Measurements from ENCODE around the gene FSTL4.

The FSTL4 gene

DNA sequence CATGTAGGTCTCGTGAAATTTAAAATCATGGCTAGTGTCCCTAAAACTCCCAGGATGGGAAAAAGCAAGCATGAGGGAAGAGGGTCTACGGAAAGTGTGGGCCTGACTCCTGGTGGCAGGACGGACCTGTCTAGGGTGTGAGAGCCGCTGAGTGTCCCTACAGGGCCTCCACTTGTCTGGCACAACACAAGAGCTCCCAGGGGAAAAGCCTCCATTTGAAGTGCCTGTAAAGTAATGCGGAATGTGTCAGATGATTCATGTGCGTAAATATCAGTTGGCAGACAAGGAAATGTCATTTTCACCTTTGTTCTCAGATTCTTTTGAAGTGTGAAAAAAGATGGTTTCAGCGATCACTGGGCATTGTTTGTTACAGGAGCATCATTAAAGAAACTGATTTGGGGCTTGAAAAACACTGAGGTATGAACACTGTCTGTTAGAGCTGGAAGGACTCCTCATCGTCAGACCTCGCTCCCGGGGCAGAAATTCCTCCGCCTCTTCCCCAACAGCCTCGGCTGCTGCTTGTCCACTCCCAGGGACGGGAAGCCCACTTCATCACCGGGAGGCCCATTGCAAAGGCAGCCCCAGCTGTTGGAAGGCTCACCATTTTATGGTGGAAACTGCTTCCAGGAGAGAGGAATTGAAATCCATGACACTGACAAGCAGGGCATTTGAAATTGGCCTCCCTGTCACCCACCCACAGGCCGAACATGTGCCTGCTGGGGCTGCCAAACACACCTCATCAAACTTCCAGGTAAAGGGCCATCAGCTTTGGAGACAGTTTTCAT lies 240.8 kb downstream of the FSTL4 start:
- TF ChIP-seq, protein P1, sequence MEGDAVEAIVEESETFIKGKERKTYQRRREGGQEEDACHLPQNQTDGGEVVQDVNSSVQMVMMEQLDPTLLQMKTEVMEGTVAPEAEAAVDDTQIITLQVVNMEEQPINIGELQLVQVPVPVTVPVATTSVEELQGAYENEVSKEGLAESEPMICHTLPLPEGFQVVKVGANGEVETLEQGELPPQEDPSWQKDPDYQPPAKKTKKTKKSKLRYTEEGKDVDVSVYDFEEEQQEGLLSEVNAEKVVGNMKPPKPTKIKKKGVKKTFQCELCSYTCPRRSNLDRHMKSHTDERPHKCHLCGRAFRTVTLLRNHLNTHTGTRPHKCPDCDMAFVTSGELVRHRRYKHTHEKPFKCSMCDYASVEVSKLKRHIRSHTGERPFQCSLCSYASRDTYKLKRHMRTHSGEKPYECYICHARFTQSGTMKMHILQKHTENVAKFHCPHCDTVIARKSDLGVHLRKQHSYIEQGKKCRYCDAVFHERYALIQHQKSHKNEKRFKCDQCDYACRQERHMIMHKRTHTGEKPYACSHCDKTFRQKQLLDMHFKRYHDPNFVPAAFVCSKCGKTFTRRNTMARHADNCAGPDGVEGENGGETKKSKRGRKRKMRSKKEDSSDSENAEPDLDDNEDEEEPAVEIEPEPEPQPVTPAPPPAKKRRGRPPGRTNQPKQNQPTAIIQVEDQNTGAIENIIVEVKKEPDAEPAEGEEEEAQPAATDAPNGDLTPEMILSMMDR (IDR thresholded peaks at IDR 0.05; ENCODE audit: low read depth, low read length) = no peak
- no peak for DNase-seq (ENCODE audit: extremely low read depth, low read depth)

DNA sequence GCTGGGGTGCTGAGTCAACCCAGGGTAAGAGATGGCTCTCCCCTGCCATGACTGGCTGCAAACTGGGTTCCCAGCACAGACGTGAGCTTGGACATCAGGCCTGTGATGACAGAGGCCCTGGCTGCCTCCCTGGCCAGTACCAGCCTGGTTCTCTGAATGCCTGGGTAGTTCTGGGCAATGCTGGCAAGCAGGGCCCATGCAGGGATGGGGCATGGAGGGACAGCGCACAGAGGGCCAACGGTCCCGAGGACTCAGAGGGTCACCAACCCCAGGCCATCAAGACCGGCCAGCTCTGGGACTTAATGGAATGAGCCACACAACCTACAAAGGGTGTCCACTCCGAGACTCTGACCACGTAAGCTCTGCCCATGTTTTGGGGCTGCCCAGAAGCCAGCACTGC lies 241.4 kb downstream of the FSTL4 start:
- TF ChIP-seq, protein P1 (IDR thresholded peaks at IDR 0.05; ENCODE audit: low read depth, low read length) = no peak
- no peak for DNase-seq (ENCODE audit: extremely low read depth, low read depth)

DNA sequence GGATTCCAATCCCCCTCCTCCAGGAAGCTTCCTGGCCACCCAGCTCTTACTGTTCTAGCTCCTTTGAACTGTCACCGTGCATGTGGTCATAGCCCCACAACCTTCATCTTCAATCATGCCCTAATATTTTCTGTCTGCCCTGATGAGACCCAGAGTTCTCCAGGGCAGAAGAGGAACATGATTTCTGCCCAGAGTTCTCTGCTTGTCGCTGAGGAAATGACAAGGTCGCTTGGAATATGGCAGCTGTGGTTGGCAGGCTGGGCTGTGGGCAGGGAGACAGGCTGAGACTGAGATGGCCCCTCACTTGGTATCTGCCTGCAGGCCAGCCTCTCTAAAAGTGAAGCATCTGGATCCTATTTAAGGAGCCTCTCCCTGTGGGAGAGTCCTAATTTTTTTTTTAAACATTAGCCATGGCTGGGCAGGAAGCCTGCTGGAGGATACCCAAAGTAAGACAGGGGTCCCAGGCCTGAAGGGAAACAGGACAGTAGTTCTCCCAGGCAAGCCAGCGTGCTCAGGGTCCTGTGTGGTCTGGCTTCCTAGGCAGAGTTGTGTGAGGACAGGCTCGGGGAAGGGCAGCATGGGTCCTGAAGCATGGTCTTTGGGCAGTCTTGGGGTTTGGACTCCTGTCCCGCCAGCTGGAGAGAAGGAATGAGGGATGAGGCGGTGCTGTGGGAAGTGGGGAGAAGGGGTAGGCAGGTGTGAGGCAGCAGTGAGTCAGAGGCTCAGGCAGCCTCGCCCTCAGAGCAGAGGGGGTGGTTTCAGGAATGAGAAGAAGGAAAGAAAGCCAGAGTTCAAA lies 242.1 kb downstream of the FSTL4 start:
- DNase-seq (ENCODE audit: extremely low read depth, low read depth) = no peak
- TF ChIP-seq, protein P1 (IDR thresholded peaks at IDR 0.05; ENCODE audit: low read depth, low read length) = no peak

DNA sequence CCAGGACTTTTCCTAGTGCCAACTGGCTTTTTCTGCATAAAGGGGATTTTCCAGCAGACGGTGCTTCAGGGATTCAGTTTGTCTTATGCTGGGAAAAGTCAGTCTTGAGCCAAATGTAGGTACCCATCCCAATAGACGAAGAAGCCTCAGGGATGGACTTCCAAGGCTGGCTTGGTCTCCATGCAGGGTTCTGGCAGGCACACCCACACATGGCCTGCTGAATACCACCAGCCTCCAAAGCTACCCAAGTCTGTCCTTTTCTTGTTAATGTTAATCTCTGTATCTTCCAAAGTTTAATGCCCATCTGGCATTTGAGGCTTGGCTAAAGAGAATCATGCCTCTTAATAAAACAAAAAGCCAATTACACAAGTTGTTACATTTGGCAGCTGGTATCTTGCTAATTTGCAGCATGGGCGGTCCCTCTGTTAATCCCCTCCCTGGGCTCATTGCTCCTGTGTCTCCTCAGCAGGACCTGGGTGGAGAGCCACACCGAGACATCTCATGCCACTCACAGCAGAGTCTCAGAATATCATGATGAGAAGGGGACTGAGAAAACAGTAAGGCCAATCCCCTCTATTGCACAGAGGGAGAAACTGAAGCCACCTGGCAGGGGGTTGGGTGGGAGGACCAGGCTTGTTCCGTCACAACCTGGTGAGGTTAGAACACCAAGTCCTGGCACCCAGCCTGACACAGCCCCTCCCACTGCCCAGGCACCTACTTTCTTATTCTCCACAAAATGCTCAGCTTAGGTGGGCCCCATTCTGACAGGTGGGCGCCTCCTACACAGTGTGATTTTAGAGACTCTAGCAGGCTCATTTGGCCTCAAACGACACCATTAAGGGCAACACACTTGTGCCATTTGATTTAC lies 243.2 kb downstream of the FSTL4 start:
- DNase-seq (ENCODE audit: extremely low read depth, low read depth) = no peak
- TF ChIP-seq, protein P1 (IDR thresholded peaks at IDR 0.05; ENCODE audit: low read depth, low read length) = no peak

DNA sequence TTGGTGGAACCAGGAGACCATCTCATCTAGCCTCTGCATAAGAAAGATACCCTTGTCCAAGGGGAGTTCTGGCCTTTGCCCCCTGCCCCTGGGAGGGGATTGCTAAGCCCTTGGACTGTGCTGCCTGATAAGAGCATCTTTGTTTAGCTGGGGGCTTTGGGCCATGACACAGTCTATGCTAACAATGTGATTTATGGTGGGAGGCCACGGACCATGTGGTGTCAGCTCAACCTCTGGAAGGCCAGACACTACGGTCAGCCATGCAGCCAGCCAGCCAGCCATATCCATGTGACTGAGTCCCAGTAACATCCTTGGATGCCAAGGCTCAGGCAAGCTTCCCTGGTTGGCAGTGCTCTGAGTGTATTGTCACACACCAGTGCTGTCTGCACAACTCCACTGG lies 244.4 kb downstream of the FSTL4 start:
- DNase-seq (ENCODE audit: extremely low read depth, low read depth) = no peak
- TF ChIP-seq, protein P1 (IDR thresholded peaks at IDR 0.05; ENCODE audit: low read depth, low read length) = no peak

DNA sequence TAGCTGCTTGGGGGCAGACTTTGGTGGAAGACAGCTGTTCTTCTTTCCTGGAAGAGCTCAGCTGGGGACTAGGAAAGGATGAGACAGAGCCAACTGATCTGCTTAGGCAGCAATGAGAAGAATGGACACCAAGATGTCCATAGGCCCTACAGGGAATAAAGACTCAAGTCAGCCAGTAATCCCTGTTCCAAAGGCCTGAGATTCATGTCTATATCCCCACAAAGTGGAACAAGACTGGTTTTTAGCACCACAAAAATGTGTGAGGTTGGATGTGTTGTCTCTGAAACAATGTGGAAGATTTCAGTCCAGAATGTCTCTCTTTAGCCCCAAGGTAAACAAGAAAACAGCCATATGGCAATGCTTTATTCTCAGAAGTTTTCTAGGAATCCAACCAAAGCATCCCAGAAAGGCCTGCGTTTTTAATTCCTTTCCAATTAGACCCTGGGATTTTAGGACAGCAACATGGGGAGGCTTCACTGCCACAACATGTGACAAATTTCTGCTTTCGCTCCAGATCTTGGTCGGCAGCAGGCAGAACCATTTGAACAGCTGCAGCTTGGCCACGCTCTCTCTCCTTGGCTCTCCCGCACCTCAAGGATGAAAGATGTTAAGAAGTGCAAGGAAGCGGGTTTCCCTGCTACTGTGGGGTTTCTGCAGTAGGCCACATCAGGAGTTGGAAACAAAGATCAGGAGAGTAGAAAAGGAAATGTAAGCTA lies 245.1 kb downstream of the FSTL4 start:
- TF ChIP-seq, protein P1 (IDR thresholded peaks at IDR 0.05; ENCODE audit: low read depth, low read length) = no peak
- DNase-seq (ENCODE audit: extremely low read depth, low read depth) = no peak
